K562 (cell line): ENCODE measurements around the gene ANKRD2.

Source experiments
- ERF ChIP-seq: fragments of 450-650 bp; formaldehyde crosslinking; IDR thresholded peaks from 2 replicates; pipeline ENCODE4 v1.4.0; 2020; ENCODE audit warnings: mild to moderate bottlenecking, mixed read lengths
- ESRRA ChIP-seq: fragments of 450-650 bp; IDR thresholded peaks from 2 replicates; pipeline ENCODE4 v1.6.1; 2014; ENCODE audit warnings: low read depth, mild to moderate bottlenecking, moderate library complexity, borderline replicate concordance
- NFXL1 ChIP-seq: fragments of 450-650 bp; formaldehyde crosslinking; IDR thresholded peaks from 2 replicates; pipeline ENCODE4 v1.4.0; 2021; ENCODE audit warnings: mild to moderate bottlenecking
- NR2C2 ChIP-seq, 2 experiments: fragments of 200-800 bp in 1 of 2; sonication (Bioruptor generic) in 1 of 2; sonication (generic) in 1 of 2; formaldehyde crosslinking in 1 of 2; IDR thresholded peaks; 2 replicates each; pipeline versions ENCODE4 v1.6.1 to v1.8.0; 2016 to 2022; ENCODE audit warnings: mild to moderate bottlenecking in 1 of 2, missing compliant biosample characterization in 1 of 2, missing genetic modification characterization in 1 of 2, missing genetic modification reagents in 1 of 2
- POLR2AphosphoS5 ChIP-seq: IDR thresholded peaks from 2 replicates; pipeline ENCODE4 v1.6.1; 2011; ENCODE audit warnings: mild to moderate bottlenecking, low read depth, low read length, moderate library complexity; ENCODE audit not compliant: control insufficient read depth, insufficient read depth
- RFX5 ChIP-seq: IDR thresholded peaks from 2 replicates; pipeline ENCODE4 v1.6.1; 2011; ENCODE audit warnings: low read depth, mild to moderate bottlenecking, improper control_type of control experiment, low read length
- SMAD3 ChIP-seq: fragments of 450-650 bp; formaldehyde crosslinking; conservative IDR thresholded peaks from 2 replicates; pipeline ENCODE4 v1.4.0; 2020; ENCODE audit warnings: mild to moderate bottlenecking
- ZC3H11A ChIP-seq: IDR thresholded peaks from 2 replicates; pipeline ENCODE4 v1.6.1; 2012; ENCODE audit warnings: low read depth, low read length, improper control_type of control experiment
- ZNF282 ChIP-seq: sonication (generic); formaldehyde crosslinking; IDR thresholded peaks from 2 replicates; pipeline ENCODE4 v1.8.1; 2023; ENCODE audit warnings: missing genetic modification reagents
- TF ChIP-seq, protein P1 (sequence below): fragments of 250-450 bp; sonication (Bioruptor Pico); IDR thresholded peaks from 2 replicates; pipeline ENCODE4 v1.8.0; 2021; ENCODE audit warnings: borderline replicate concordance, mild to moderate bottlenecking, moderate library complexity; ENCODE audit not compliant: poor library complexity, severe bottlenecking
- TF ChIP-seq, protein P2 (sequence below): fragments of 200-800 bp; sonication (Bioruptor generic); IDR thresholded peaks from 2 replicates; pipeline ENCODE4 v1.6.1; 2017; ENCODE audit warnings: missing genetic modification characterization, missing compliant biosample characterization
- TF ChIP-seq, protein P3 (sequence below): fragments of 150-350 bp; conservative IDR thresholded peaks from 2 replicates; pipeline ENCODE4 v1.6.1; 2014; ENCODE audit warnings: low read length

DNA sequence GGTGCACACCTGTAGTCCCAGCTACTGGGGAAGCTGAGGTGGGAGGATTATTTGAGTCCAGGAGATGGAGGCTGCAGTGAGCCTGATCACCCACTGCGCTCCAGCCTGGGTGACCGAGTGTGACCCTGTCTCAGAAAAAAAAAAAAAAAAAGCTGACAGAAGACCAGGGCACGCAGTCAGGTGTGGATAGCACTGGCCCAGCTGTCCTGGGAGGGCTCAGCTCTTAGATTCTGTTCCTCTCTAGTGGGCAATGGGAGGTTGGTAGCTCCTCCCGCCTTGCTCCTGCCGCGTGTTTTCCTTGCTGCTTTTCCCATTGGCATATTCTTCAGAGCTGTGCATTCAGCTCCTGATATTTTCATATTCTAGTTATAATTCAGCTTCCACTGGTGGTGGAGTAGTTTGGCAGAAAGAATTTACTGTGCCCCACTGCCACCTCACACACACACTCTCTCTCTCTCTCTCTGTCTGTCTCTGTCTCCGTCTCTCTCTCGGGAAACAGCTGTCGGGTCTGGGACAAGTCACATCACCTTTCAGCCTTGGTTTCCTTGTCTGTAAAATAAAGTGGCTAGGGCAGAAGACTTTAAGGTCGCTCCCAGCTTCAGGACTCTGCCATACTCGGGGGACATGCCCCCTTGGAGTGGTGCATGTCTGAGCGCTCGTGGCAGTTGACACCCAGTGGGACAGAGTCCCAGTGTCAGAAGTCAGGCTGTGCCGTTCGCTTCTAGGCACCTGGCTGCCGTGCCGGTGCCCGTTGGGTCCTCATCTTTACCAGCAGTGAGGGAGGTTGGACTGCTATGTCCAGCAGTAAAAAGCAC, 25.9 kb upstream of the ANKRD2 start:
- TF ChIP-seq NR2C2 (CRISPR knock-in tag; IDR thresholded peaks at IDR 0.05) (no peak), NR2C2 (tag; IDR thresholded peaks at IDR 0.05) (no peak), ZC3H11A (no peak), ERF (no peak), NFXL1 (CRISPR knock-in tag) (no peak), RFX5 (no peak), POLR2AphosphoS5 (no peak), SMAD3 (CRISPR knock-in tag) (no peak), ZNF282 (CRISPR knock-in tag) (no peak), ESRRA (no peak)
- TF ChIP-seq, protein P1, sequence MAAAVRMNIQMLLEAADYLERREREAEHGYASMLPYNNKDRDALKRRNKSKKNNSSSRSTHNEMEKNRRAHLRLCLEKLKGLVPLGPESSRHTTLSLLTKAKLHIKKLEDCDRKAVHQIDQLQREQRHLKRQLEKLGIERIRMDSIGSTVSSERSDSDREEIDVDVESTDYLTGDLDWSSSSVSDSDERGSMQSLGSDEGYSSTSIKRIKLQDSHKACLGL (CRISPR knock-in tag), result no peak
- TF ChIP-seq, protein P2, sequence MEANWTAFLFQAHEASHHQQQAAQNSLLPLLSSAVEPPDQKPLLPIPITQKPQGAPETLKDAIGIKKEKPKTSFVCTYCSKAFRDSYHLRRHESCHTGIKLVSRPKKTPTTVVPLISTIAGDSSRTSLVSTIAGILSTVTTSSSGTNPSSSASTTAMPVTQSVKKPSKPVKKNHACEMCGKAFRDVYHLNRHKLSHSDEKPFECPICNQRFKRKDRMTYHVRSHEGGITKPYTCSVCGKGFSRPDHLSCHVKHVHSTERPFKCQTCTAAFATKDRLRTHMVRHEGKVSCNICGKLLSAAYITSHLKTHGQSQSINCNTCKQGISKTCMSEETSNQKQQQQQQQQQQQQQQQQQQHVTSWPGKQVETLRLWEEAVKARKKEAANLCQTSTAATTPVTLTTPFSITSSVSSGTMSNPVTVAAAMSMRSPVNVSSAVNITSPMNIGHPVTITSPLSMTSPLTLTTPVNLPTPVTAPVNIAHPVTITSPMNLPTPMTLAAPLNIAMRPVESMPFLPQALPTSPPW (CRISPR knock-in tag), result no peak
- TF ChIP-seq, protein P3, sequence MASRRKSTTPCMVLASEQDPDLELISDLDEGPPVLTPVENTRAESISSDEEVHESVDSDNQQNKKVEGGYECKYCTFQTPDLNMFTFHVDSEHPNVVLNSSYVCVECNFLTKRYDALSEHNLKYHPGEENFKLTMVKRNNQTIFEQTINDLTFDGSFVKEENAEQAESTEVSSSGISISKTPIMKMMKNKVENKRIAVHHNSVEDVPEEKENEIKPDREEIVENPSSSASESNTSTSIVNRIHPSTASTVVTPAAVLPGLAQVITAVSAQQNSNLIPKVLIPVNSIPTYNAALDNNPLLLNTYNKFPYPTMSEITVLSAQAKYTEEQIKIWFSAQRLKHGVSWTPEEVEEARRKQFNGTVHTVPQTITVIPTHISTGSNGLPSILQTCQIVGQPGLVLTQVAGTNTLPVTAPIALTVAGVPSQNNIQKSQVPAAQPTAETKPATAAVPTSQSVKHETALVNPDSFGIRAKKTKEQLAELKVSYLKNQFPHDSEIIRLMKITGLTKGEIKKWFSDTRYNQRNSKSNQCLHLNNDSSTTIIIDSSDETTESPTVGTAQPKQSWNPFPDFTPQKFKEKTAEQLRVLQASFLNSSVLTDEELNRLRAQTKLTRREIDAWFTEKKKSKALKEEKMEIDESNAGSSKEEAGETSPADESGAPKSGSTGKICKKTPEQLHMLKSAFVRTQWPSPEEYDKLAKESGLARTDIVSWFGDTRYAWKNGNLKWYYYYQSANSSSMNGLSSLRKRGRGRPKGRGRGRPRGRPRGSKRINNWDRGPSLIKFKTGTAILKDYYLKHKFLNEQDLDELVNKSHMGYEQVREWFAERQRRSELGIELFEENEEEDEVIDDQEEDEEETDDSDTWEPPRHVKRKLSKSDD, result no peak
